Measurements from ENCODE around the gene CHKB. TPM values are rescaled to one million over a fixed set of nuclear protein-coding genes. Genes with fewer than 3 reads are reported as not detected.
A peak's percentile ranks its signal among the peaks of the same experiment; 100 is the strongest.

The CHKB gene
- total and polyA plus RNA-seq, 7 donors: 11.5 to 25.2 (median 13.6) TPM

DNA sequence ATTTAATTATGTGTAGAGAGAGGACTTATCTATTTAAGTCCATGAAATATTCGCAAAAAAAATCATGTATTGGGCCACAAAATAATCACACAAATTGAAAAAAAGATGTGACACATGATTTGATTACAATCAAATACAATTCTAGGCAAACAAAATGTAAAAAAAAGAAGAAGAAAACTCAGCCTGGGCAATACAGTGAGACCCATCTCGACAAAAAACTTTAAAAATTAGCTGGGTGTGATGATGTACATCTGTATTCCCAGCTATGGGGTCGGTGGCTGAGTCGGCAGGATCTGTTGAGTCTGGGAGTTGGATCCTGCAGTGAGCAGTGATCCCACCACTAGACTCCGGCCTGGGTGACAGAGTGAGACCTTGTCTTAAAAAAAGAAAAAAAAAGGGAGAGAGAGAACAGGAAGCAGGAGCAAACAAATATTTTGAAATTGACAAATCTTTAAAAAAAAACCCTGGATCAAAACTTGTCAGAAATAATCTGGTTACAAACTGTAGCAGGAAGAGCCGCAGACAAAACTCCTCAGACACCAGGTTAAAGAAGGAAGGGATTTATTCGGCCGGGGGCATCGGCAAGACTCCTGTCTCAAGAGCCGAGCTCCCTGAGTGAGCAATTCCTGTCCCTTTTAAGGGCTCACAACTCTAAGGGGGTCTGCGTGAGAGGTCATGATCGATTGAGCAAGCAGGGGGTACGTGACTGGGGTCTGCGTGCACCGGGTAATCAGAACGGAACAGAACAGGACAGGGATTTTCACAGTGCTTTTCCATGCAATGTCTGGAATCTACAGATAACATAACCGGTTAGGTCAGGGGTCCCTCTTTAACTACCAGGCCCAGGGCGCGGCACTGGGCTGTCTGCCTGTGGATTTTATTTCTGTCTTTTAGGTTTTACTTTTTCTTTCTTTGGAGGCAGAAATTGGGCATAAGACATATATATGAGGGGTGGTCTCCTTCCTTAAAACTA is 49.5 kb downstream of the CHKB start:
- Histone ChIP-seq H3K4me3 (peak overlapping the region; percentile 69), H3K27me3 (ENCODE audit: insufficient read depth in 3 of 3, low read length in 2 of 3) (peaks cover 0 to 74% (median 27%) of the 10 kb centered on the region in 3 donors), H3K4me1 (peaks cover 19% of the 10 kb centered on the region), H3K27ac (peak overlapping the region; percentile 79), H3K36me3 (ENCODE audit: insufficient read depth in 1 of 2, low read depth in 1 of 2) (no peaks in the 10 kb centered on the region), H3K9me3 (no peaks in the 10 kb centered on the region)
- TF ChIP-seq, protein P1, sequence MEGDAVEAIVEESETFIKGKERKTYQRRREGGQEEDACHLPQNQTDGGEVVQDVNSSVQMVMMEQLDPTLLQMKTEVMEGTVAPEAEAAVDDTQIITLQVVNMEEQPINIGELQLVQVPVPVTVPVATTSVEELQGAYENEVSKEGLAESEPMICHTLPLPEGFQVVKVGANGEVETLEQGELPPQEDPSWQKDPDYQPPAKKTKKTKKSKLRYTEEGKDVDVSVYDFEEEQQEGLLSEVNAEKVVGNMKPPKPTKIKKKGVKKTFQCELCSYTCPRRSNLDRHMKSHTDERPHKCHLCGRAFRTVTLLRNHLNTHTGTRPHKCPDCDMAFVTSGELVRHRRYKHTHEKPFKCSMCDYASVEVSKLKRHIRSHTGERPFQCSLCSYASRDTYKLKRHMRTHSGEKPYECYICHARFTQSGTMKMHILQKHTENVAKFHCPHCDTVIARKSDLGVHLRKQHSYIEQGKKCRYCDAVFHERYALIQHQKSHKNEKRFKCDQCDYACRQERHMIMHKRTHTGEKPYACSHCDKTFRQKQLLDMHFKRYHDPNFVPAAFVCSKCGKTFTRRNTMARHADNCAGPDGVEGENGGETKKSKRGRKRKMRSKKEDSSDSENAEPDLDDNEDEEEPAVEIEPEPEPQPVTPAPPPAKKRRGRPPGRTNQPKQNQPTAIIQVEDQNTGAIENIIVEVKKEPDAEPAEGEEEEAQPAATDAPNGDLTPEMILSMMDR (IDR thresholded peaks at IDR 0.05): no peak
- intact Hi-C loops (cut with DNase I): loop anchor here in 1 of 2 donors (5.0 kb wide), 1 partner anchor 89 kb away; no protein-coding TSS in a partner anchor
- DNase-seq (no peak), ATAC-seq (no peak)
- 77 to 83% (median 77%) methylated on average over 19 of the region's 19 CpGs for WGBS, 3 donors

- peaks cover 0 to 71% (median 27%) of the 10 kb centered on the region in 3 donors for H3K27me3 ChIP-seq (ENCODE audit: insufficient read depth in 3 of 3, low read length in 2 of 3)
- TF ChIP-seq, protein P1 (IDR thresholded peaks at IDR 0.05): no peak
- peak overlapping the region; percentile 79 for H3K27ac ChIP-seq
- DNase-seq (peak; percentile 84 to 88), ATAC-seq (peak; percentile 23 to 54 (median 40))
- H3K9me3 ChIP-seq: no peaks in the 10 kb centered on the region
- peak overlapping the region; percentile 69 for H3K4me3 ChIP-seq
- WGBS, 3 donors: 2 to 3% (median 3%) methylated on average over 55 to 56 of the region's 56 CpGs
- H3K4me1 ChIP-seq: peaks cover 22% of the 10 kb centered on the region
- intact Hi-C loops (cut with DNase I): loop anchor here in 1 of 2 donors (5.0 kb wide), 1 partner anchor 90 kb away; no protein-coding TSS in a partner anchor
- H3K36me3 ChIP-seq (ENCODE audit: insufficient read depth in 1 of 2, low read depth in 1 of 2): no peaks in the 10 kb centered on the region
Measured at GRCh38 chr22:50531962-50532674, 50.5 kb downstream of the CHKB start.

DNA sequence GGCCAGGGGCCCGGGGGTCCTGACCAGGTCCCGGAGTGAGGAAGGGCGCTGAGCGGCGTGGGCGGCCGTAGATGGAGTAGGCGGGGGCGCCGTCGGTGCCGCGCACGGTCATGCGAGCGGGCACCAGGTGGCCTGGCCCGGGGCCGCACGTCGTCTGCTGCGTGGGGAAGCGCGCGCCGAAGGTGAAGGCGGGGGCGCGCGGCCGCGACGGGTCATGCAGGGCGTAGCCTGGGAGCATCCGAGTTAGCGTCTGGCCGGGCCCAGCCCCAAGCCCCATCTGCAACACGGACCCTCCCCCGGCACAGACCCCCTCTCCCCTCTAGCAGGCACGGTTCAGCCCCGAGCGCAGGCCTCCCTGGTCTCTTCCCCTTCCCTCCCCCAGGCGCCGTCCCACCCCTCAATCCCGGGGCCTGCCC is 51.1 kb downstream of the CHKB start:
- H3K27me3 ChIP-seq (ENCODE audit: insufficient read depth in 3 of 3, low read length in 2 of 3): peaks cover 0 to 71% (median 27%) of the 10 kb centered on the region in 3 donors
- DNase-seq (peak; percentile 69 to 75), ATAC-seq (peak; percentile 13 to 46 (median 20))
- no peaks in the 10 kb centered on the region for H3K9me3 ChIP-seq
- 1% methylated on average over 30 to 44 of the region's 44 CpGs for WGBS, 3 donors
- no peaks in the 10 kb centered on the region for H3K36me3 ChIP-seq (ENCODE audit: insufficient read depth in 1 of 2, low read depth in 1 of 2)
- H3K4me3 ChIP-seq: peak overlapping the region; percentile 69
- H3K27ac ChIP-seq: peak overlapping the region; percentile 79
- TF ChIP-seq, protein P1 (IDR thresholded peaks at IDR 0.05): no peak
- H3K4me1 ChIP-seq: peaks cover 22% of the 10 kb centered on the region
- intact Hi-C loops (cut with DNase I): loop anchor here in 1 of 2 donors (5.0 kb wide), 1 partner anchor 91 kb away; no protein-coding TSS in a partner anchor

DNA sequence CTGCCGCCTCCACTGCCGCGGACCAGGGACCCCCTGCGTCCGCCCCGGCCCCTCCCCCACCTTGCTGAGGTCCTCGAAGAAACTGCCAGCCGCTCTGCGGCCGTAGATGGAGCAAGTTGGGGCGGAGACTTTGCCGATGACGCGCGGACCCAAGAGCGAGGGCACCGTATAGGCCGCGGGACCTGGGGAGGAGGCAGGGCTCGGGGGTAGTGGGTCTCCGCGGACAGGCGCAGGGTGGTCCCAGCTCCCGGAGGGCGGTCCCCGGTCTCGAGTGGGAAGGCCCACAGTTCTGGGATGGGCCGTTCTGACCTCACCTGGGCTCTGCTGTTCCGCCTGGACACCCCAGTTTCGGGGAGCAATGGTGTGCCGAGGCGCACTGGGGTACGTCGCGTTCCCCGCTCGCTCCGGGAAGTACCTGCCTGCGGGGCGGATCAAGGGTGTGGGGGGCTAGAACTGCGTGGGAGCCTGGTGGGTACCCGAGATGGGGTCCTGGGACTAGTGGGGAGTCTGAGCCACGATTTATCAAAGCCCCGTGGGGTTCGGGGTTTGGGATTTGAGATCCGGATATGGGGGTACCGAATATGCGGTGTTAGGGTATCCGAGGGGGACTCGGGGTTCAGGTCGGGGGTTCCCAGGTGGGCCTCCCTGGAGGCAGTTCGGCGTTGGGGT is 51.6 kb downstream of the CHKB start:
- Histone ChIP-seq H3K27me3 (ENCODE audit: insufficient read depth in 3 of 3, low read length in 2 of 3) (peaks cover 0 to 69% (median 25%) of the 10 kb centered on the region in 3 donors), H3K36me3 (ENCODE audit: insufficient read depth in 1 of 2, low read depth in 1 of 2) (no peaks in the 10 kb centered on the region), H3K4me3 (peak overlapping the region; percentile 69), H3K9me3 (no peaks in the 10 kb centered on the region), H3K27ac (peak overlapping the region; percentile 79), H3K4me1 (peaks cover 22% of the 10 kb centered on the region)
- DNase-seq (peak; percentile 85 to 93), ATAC-seq (peak; percentile 36 to 62 (median 40))
- TF ChIP-seq, protein P1 (IDR thresholded peaks at IDR 0.05): no peak
- WGBS, 3 donors: 2 to 4% (median 4%) methylated on average over 43 to 53 of the region's 53 CpGs
- intact Hi-C loops (cut with DNase I): loop anchor here in 1 of 2 donors (5.0 kb wide), 1 partner anchor 91 kb away; no protein-coding TSS in a partner anchor
